Gastrocnemius medialis (tissue), 4 donors: ENCODE measurements around the gene SRSF1. TPM values are rescaled to one million over a fixed set of nuclear protein-coding genes. Genes with fewer than 3 reads are reported as not detected.

ENCODE experiments used
- ATAC-seq, 2 donors: fragments of 150-250 bp; one replicate each; pipeline ENCODE4 v1.9.1; 2016
- DNase-seq, 2 donors: peaks; one replicate each; pipeline ENCODE4 v3.0.0-alpha.2; 2019
- H3K27ac ChIP-seq, 4 donors: fragments of 200-600 bp; sonication (generic); 1 replicate in 1 of 4; 2 replicates in 3 of 4; pipeline ENCODE4 v1.5.1; 2016 to 2018; ENCODE audit warnings: mild to moderate bottlenecking in 2 of 4, moderate library complexity in 1 of 4
- H3K27me3 ChIP-seq, 3 donors: fragments of 200-600 bp; sonication (generic) in 2 of 3; 1 replicate in 1 of 3; 2 replicates in 2 of 3; pipeline versions ENCODE4 v1.5.1 to v1.6.0; 2016 to 2019; ENCODE audit warnings: mild to moderate bottlenecking in 1 of 3, moderate library complexity in 1 of 3
- H3K36me3 ChIP-seq, 2 donors: fragments of 200-600 bp; sonication (generic) in 1 of 2; one replicate each; pipeline ENCODE4 v1.5.1; 2017 to 2018
- H3K4me1 ChIP-seq, 2 donors: fragments of 200-600 bp; sonication (generic) in 1 of 2; one replicate each; pipeline ENCODE4 v1.5.1; 2016 to 2017; ENCODE audit warnings: mild to moderate bottlenecking in 2 of 2
- H3K4me3 ChIP-seq, 4 donors: fragments of 200-600 bp; sonication (generic) in 3 of 4; 1 replicate in 1 of 4; 2 replicates in 3 of 4; pipeline ENCODE4 v1.5.1; 2016 to 2019; ENCODE audit warnings: mild to moderate bottlenecking in 2 of 4
- H3K9me3 ChIP-seq, 3 donors: fragments of 200-600 bp; sonication (generic) in 2 of 3; 1 replicate in 1 of 3; 2 replicates in 2 of 3; pipeline ENCODE4 v1.5.1; 2016 to 2019
- CTCF ChIP-seq, 5 experiments: fragments of 450-650 bp in 3 of 5; fragments of 200-600 bp in 2 of 5; sonication (generic) in 2 of 5; IDR thresholded peaks in 4 of 5; conservative IDR thresholded peaks in 1 of 5; 1 replicate in 4 of 5; 2 replicates in 1 of 5; pipeline ENCODE4 v1.5.1; 2016 to 2019; ENCODE audit warnings: antibody characterized with exemption in 5 of 5, mild to moderate bottlenecking in 3 of 5, moderate library complexity in 3 of 5
- POLR2A ChIP-seq, 2 donors: fragments of 450-650 bp; IDR thresholded peaks; one replicate each; pipeline ENCODE4 v1.6.1; 2017; ENCODE audit warnings: antibody characterized with exemption in 2 of 2, mild to moderate bottlenecking in 2 of 2, moderate library complexity in 2 of 2
- in situ Hi-C, 4 donors: fragments of 200-750 bp; cut with MboI; loops; one replicate each; pipeline versions ENCODE4 v1.15.0 to v1.8.0; 2017; ENCODE audit warnings: low sequenced_read_pairs in 4 of 4
- intact Hi-C: fragments of 100-400 bp; cut with DNase I; formaldehyde crosslinking; loops from one replicate; pipeline ENCODE4 v1.15.1; 2023; ENCODE audit warnings: low total_unique reads
- total RNA-seq, 4 donors: library from RNA; depleted of rRNA; stranded (reverse); fragments of >200 nt; gene quantifications; one replicate each; pipeline versions ENCODE4 v1.1.0 to v1.2.3, GENCODE V29; 2016

Gene SRSF1
- total RNA-seq, 4 donors from 2014 or later: 69.4 to 85.4 (median 82.2) TPM

GRCh38 chr17:57954397-57955182 lies 52.5 kb downstream of the SRSF1 start:
- in situ Hi-C loops: no loop called here
- ATAC-seq (peak; percentile 51 to 64), DNase-seq (peak; percentile 56 to 79)
- Histone ChIP-seq H3K36me3 (no peaks in the 10 kb centered on the region), H3K27ac (peak overlapping the region; percentile 82 to 99 (median 98)), H3K4me1 (peaks cover 61 to 65% of the 10 kb centered on the region in 2 donors), H3K4me3 (peak overlapping the region; percentile 64 to 88 (median 74)), H3K27me3 (no peaks in the 10 kb centered on the region), H3K9me3 (no peaks in the 10 kb centered on the region)
- TF ChIP-seq POLR2A (IDR thresholded peaks at IDR 0.05) (peak; percentile 38 to 50), CTCF (IDR thresholded peaks at IDR 0.05 in 4 of 5, conservative IDR thresholded peaks at IDR 0.05 in 1 of 5) (peak in 1 of 5 experiments; percentile 12)
- intact Hi-C loops: loop anchor here (1.0 to 2.0 kb wide), 2 partner anchors 32 to 65 kb away; no protein-coding TSS in a partner anchor

GRCh38 chr17:57953705-57954396 lies 53.2 kb downstream of the SRSF1 start:
- ATAC-seq: no peak
- intact Hi-C loops: loop anchor here (1.0 to 2.0 kb wide), 2 partner anchors 33 to 65 kb away; no protein-coding TSS in a partner anchor
- in situ Hi-C loops: no loop called here

More at GRCh38 chr17:57953705-57954396, 53.2 kb downstream of the SRSF1 start:
- Histone ChIP-seq H3K4me1 (peaks cover 69 to 73% of the 10 kb centered on the region in 2 donors), H3K9me3 (no peaks in the 10 kb centered on the region), H3K36me3 (no peaks in the 10 kb centered on the region), H3K27ac (peak overlapping the region; percentile 82 to 99 (median 98)), H3K4me3 (peak overlapping the region; percentile 64 to 88 (median 74)), H3K27me3 (no peaks in the 10 kb centered on the region)
- no peak for TF ChIP-seq POLR2A (IDR thresholded peaks at IDR 0.05)
- TF ChIP-seq CTCF (IDR thresholded peaks at IDR 0.05 in 4 of 5, conservative IDR thresholded peaks at IDR 0.05 in 1 of 5): no peak
- DNase-seq: no peak

Other genes with a start within 250 kb of the SRSF1 start
- gene MRPS23, start 157.2 kb downstream of the SRSF1 start, total RNA-seq: 10 to 100 TPM; 24.3 to 47.2 (median 35.5) TPM
- 10 to 100 TPM; 31.2 to 43.9 (median 34.3) TPM for gene CUEDC1, start 51.8 kb downstream of the SRSF1 start, total RNA-seq
- 100 to 1,000 TPM in 3 of 4 donors, 10 to 100 TPM in 1; 99.9 to 137 (median 106) TPM for gene VEZF1, start 19.0 kb downstream of the SRSF1 start, total RNA-seq
- 10 to 100 TPM; 14.5 to 28.8 (median 20.4) TPM for gene DYNLL2, start 76.2 kb upstream of the SRSF1 start, total RNA-seq
- not detected for gene OR4D1, start 141.1 kb upstream of the SRSF1 start, total RNA-seq
- not detected for gene OR4D2, start 159.7 kb upstream of the SRSF1 start, total RNA-seq
- gene EPX, start 185.5 kb upstream of the SRSF1 start, total RNA-seq: not detected
- 1 to 10 TPM; 2.2 to 6.7 (median 2.8) TPM for gene MKS1, start 212.0 kb upstream of the SRSF1 start, total RNA-seq
- gene LPO, start 231.3 kb upstream of the SRSF1 start, total RNA-seq: not detected